ENCODE results near the gene C4orf51.

Gene C4orf51

DNA sequence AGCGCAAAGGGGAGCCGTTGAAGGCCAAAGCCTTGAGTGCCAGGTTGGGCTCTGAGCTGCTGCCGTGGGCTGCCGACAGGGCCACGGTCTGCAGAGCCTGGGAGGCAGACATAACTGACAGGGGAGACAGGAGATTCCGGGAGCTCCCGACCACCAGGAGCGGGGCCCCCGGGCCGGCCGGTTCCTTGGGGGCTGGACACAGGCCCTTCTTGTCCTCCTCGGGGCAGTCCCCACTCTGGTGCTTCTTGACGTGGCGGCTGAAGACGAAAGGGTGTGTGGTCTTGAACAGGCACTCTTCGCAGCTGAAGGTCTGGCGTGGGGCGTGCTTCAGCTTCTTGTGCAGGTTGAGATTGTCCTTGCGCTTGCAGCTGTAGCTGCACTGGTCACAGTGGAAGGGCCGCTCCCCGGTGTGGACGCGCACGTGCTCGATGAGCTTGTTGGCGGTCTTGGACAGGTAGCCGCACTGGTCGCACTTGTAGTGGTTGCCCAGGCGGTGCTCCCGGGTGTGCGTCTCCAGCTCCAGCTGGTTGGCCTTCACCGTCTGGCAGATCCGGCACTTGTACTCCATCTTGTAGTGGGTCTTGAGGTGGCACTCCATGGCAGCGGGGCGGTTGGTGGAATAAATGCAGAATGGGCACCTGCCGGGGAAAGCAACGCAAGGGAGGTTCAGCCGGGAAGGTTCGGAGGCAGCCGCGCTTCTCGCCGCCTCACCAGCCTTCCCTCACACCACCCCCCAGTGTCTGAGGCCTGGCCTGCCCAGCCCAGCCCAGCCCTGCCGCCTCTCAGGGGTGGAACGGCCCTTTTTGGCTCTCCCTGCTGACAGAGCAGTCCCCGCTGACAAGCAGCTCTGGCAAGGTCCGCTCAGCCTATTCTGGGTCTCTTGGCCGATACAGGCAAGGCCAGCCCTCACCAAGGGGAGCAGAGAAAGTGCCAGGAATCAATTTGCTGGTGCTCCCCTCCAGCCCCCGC lies 81.3 kb downstream of the C4orf51 start:
- no peak for DNase-seq

DNA sequence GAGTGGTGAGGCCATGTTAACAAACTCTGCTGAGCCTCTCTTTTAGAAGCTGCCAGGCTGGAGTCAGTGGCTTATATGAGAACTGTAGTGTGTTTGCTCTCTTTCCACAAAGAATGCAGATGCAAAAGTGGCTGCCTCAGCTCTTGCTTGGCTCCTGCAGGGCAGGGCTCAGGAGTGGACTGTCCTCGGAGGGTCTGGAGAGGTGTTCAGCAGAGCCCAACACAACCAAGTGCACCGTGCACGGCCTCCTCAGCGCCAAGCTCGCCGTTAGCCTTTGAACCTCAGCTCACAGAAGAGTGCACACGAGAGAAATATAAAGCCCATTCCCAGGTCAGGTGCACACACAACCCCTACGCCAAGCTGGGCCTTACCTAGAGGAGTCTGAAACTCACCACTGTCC lies 82.8 kb downstream of the C4orf51 start:
- DNase-seq = no peak

DNA sequence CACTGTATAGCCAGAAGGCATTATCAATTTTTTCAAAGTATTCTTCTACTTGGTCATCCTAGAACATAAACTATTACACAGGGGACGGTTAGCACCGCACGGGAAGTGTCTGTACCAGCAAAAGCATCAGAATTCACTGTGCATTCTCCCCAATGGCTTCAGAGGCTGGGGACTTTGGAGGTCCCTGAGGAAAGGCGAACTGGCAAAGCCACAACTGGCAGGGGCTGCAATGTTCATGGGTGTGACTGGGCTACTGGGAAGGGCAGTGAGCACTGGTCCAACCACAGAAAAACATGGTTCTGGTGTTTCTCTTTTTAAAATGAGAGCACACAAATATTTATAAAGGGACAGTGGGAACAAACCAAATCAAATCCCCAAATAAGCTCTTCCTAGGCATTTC lies 83.5 kb downstream of the C4orf51 start:
- no peak for DNase-seq

DNA sequence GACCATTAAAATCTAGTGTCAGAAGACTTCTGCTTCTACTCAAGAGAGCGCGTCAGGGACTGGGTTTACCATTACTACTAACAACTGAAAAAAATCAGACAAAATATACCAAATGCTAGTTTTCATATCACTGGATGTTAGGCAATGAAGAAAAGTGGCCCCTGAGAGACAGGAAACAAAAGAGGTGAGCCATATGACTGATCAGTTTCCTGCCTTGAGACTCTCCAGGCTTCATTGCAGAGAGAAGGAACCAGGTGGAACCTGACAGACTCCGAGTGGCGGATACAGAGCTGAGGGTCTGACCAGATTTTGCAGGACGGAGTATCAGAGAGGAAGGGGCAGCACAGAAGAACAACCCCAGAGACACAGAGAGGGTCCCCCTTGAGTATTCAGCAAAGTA lies 86.3 kb downstream of the C4orf51 start:
- DNase-seq = no peak

DNA sequence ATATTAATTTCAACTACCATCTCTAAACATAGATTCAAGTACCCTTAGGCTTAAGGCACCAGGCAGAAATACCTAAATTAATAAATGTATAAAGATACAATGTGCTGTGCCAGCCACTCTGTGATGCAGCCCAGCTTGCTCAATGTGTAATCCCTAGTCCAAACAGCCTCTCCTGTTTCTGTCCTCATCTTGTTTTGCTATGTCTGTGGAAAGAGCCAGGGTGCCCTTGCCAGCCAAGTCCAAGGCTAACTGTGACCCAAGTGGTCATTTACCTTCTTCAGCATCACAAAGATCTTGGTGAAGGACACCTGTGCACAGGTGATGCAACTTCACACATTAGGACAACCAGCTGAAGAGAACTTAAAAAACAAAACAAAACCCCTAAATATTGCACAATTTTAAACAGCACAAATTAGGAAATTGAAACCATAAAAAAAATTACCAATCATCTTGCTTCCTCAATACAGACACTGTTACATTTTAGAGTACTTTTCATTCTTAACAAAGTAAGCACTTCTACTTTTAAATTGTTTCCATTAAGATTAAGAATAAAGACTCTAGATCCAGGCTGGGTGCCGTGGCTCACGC lies 89.6 kb downstream of the C4orf51 start:
- DNase-seq = no peak

DNA sequence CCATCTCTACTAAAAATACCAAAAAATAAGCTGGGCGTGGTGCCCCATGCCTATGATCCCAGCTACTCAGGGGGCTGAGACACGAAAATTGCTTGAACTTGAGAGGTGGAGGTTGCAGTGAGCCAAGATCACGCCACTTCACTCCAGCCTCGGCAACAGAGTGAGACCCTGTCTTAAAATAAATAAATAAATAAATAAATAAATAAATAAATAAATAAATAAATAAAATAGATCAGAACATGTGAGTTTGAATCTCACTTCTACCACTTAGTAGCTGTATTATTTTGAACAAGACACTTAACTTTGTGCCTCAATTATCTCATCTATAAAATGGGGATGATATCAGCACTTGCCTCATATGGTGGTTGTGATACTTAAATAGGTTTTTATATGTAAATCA lies 90.2 kb downstream of the C4orf51 start:
- no peak for DNase-seq

DNA sequence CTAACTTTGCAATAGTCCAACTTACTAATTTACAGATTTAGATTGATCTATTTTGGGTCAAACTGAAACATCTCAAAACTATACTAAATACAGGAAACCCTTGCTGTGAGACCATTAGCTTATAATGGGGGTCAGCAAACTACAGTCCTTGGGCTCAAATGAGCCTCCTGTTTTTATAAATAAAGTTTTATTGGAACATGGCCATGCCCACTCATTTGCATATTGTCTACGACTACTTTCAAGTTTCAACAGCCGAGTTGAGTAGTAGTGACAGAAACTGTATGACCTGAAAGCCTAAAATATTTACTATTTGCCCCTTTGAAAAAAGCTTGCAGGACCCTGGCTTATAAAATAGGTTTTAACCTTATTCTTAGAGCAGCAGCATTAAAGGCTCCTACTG lies 92.4 kb downstream of the C4orf51 start:
- DNase-seq = no peak

DNA sequence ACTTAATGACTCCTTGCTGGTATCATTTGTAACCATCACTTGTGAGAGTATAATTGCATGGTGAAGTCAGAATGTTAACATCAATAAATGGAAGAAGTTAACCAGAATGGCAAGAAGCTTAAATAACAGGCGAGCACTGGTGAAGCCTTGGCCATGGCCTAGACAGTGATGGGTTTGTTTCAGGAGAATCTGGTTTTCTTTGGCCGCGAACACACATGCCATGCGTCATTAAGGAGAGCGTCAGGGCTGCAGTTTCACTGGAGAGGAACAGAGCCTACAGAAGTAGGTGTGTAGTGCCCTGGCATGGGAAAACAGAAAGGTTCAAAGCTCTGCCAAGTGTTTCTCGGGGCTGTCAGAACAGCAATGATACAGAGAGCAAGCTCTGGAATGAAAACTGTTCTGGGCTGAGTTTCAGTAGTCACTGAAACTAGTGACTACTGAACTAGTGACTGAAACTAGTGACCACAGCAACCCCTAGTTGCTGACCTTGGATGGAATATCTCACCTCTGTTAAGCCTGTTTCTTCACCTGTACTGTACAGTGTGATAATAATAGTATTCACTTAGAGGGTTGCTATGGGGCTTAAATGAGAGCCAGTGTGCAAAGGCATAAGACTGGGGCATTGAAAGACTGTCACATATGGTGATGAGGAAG lies 93.8 kb downstream of the C4orf51 start:
- DNase-seq = no peak

DNA sequence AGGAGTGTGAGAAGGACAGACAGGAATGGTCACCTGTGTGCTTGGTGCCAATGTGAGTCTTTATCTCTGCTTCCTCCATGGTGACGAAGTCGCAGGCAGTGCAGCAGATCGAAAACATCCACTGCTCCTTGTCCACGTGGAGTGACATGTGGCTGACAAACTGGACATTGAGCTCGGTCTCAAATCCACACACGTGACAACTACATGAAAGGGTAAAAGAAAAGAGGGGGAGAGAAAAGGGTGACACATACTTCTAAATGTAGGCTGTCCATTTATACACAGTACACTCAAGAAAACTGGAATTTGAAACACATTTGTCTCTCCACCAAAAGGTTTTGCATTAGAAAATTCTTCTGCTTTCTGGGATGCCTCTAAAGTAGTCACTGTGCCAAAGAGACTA lies 94.5 kb downstream of the C4orf51 start:
- DNase-seq = no peak

DNA sequence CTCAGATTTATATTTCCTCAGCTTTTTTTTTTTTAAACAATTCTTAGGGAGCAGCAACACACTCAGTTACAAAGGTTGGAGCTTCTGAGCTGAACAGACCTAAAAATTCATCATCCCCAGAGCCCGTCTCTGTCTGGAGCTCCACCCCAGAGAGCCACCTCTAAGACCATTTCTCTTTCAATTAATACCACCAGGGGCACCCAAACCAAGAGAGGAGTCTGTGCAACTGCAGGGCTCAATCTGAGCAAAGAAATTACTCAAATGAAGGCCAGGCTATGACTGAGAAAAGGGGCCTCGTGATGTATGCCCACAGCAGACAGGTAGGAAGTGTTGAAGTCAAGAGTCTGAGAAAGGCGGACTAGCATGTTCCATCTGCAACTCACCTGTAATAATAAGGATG lies 95.5 kb downstream of the C4orf51 start:
- DNase-seq = no peak

DNA sequence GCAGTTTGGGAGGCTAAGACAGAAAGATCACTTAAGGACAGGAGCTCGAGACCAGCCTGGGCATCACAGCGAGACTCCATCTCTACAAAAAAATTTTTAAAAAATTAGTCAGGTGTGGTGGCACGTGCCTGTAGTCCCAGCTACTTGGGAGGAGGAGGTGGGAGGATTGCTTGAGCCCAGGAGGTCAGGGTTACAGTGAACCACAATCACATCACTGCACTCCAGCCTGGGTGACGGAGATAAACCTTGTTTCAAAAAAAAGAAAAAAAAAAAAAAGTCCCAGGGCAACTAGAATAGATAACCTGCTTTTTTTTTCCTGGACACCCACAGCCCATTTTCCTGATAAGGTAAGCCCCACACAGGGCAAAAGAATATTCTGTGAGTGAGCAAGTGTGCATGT lies 96.3 kb downstream of the C4orf51 start:
- no peak for DNase-seq

DNA sequence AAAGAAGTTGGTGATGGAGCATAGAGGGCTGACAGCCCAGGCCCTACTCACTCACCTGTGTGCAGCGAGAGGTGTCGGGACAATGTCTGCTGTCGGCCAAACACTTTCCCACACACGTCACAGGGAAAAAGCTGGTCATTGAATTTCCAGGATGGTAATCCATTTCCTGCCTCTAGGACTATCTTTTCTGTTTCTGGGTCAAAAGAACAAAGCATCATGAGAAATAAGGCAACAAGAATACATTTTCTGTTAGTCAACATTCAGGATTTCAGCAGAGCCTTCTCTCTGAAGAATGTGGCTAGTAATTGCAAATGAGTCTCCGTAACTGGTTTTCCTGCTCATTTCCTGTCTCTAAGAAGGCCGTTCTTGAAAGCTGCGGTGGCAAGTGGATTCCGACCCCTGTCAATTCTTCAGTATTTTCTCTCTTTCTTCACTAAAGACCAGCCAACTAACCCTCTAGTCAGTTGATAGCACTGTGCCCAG lies 99.4 kb downstream of the C4orf51 start:
- no peak for DNase-seq

DNA sequence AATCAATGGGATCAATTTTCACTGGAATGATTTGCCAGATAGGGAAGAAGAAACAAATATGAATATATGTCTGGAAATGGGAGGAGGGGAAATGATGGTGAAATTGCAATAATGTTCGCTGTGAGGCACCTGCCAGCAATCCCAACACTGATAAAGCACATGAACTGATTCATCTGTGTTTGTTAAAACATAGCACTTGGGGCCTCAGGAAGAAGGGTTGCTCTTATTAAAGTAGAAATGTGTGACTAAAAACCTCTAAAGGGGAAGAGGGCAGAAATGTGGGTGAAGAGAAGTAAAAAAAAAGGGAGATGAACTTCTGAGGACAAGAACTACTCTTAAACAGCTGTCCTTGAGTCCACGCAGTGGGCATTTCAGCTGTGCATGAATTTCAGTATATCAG lies 101.4 kb downstream of the C4orf51 start:
- DNase-seq = no peak
